H1 (cell line): ENCODE data around the gene ATXN7. TPM values are rescaled to one million over a fixed set of nuclear protein-coding genes. Genes with fewer than 3 reads are reported as not detected.

Experiments used
- CTCF ChIA-PET: fragments of 300-600 bp; sonication (Branson Sonifier 250); formaldehyde crosslinking; loops from one replicate; lab custom pipeline; 2021; ENCODE audit not compliant: partially characterized antibody; lab: Charles Lee
- POLR2A ChIA-PET: fragments of 300-600 bp; sonication (Branson Sonifier 250); formaldehyde crosslinking; loops from one replicate; lab custom pipeline; 2021; ENCODE audit warnings: inconsistent platforms; ENCODE audit not compliant: partially characterized antibody; lab: Charles Lee
- DNase-seq, 2 experiments: peaks; one replicate each; pipeline versions ENCODE4 v3.0.0 to v3.0.0-alpha.2; 2010 to 2022; ENCODE audit warnings: low spot score in 2 of 2, low read depth in 1 of 2, mixed read lengths in 1 of 2
- FAIRE-seq: peaks from 2 replicates; lab custom pipeline; 2011; peaks lifted over from hg19 to GRCh38; lab: Jason Lieb, UNC
- H2AFZ ChIP-seq: 2 replicates; pipeline ENCODE4 v1.8.1; 2012; ENCODE audit warnings: low read length, inconsistent platforms
- H2AK5ac ChIP-seq: 2 replicates; pipeline ENCODE4 v1.6.1; 2013; ENCODE audit warnings: low read depth, low read length
- H2BK120ac ChIP-seq: replicated peaks from 2 replicates; pipeline ENCODE3; 2013; ENCODE audit warnings: low read depth, low read length, inconsistent platforms
- H2BK12ac ChIP-seq: 2 replicates; pipeline ENCODE4 v1.6.1; 2013; ENCODE audit warnings: low read depth, low read length
- H2BK15ac ChIP-seq: 2 replicates; pipeline ENCODE4 v1.6.1; 2013; ENCODE audit warnings: low read length
- H2BK20ac ChIP-seq: 2 replicates; pipeline ENCODE4 v1.6.1; 2013; ENCODE audit warnings: low read length
- H2BK5ac ChIP-seq: 2 replicates; pipeline ENCODE4 v1.6.1; 2013; ENCODE audit warnings: low read depth, low read length
- H3K14ac ChIP-seq: 2 replicates; pipeline ENCODE4 v1.6.1; 2013; ENCODE audit warnings: inconsistent platforms; ENCODE audit not compliant: insufficient read length
- H3K18ac ChIP-seq: 2 replicates; pipeline ENCODE4 v1.6.1; 2013; ENCODE audit warnings: low read length; ENCODE audit errors: extremely low read depth
- H3K23ac ChIP-seq: 2 replicates; pipeline ENCODE4 v1.6.1; 2013; ENCODE audit warnings: inconsistent platforms; ENCODE audit not compliant: insufficient read length
- H3K23me2 ChIP-seq: 2 replicates; pipeline ENCODE4 v1.6.1; 2013; ENCODE audit warnings: low read depth, low read length
- H3K27ac ChIP-seq: 2 replicates; pipeline ENCODE4 v1.6.1; 2011; ENCODE audit warnings: low read depth, low read length, inconsistent platforms
- H3K27me3 ChIP-seq, 4 experiments: replicated peaks in 1 of 4; 1 replicate in 1 of 4; 2 replicates in 3 of 4; pipeline versions ENCODE4 v1.6.1 to v1.8.1; 2011 to 2013; ENCODE audit warnings: low read length in 3 of 4, mild to moderate bottlenecking in 3 of 4, inconsistent platforms in 2 of 4, mixed read lengths in 2 of 4, moderate library complexity in 1 of 4; ENCODE audit not compliant: control insufficient read depth in 3 of 4, insufficient read depth in 3 of 4; ENCODE audit errors: extremely low read depth in 1 of 4
- H3K36me3 ChIP-seq, 4 experiments: 2 replicates each; pipeline versions ENCODE4 v1.6.1 to v1.8.1; 2011 to 2013; ENCODE audit warnings: mild to moderate bottlenecking in 4 of 4, low read length in 3 of 4, moderate library complexity in 2 of 4, control low read depth in 1 of 4, inconsistent platforms in 1 of 4; ENCODE audit not compliant: insufficient read depth in 4 of 4, control insufficient read depth in 2 of 4
- H3K4ac ChIP-seq: replicated peaks from 2 replicates; pipeline ENCODE3; 2013; ENCODE audit warnings: low read length, low read depth, mixed read lengths, inconsistent platforms; ENCODE audit not compliant: insufficient read length
- H3K4me1 ChIP-seq, 4 experiments: replicated peaks in 1 of 4; 1 replicate in 1 of 4; 2 replicates in 3 of 4; pipeline versions ENCODE4 v1.6.1 to v1.8.1; 2011 to 2013; ENCODE audit warnings: low read length in 3 of 4, inconsistent platforms in 2 of 4, mixed read lengths in 1 of 4; ENCODE audit not compliant: insufficient read depth in 4 of 4, control insufficient read depth in 3 of 4
- H3K4me2 ChIP-seq, 2 experiments: 2 replicates each; pipeline versions ENCODE4 v1.6.1 to v1.8.1; 2011 to 2013; ENCODE audit warnings: low read depth in 2 of 2, low read length in 2 of 2, control low read depth in 1 of 2, inconsistent platforms in 1 of 2, mild to moderate bottlenecking in 1 of 2; ENCODE audit not compliant: insufficient read depth in 1 of 2
- H3K4me3 ChIP-seq, 4 experiments: fragments of 200-600, 300-600 bp in 1 of 4; sonication (generic), shearing (Covaris generic), sonication (Bioruptor Twin) in 1 of 4; 2 replicates each; pipeline versions ENCODE4 v1.5.1 to v1.8.1; 2011 to 2016; ENCODE audit warnings: low read length in 4 of 4, low read depth in 3 of 4, control low read depth in 2 of 4, inconsistent platforms in 2 of 4, mild to moderate bottlenecking in 2 of 4, mixed read lengths in 1 of 4, moderate library complexity in 1 of 4; ENCODE audit not compliant: insufficient read depth in 2 of 4; ENCODE audit errors: extremely low read depth in 1 of 4
- H3K56ac ChIP-seq: replicated peaks from 2 replicates; pipeline ENCODE3; 2013; ENCODE audit warnings: low read depth, mild to moderate bottlenecking, mixed read lengths, low read length, inconsistent platforms; ENCODE audit not compliant: insufficient read length
- H3K79me1 ChIP-seq: 2 replicates; pipeline ENCODE4 v1.6.1; 2013; ENCODE audit warnings: low read depth, low read length, control low read depth
- H3K79me2 ChIP-seq, 2 experiments: 2 replicates each; pipeline versions ENCODE4 v1.6.1 to v1.8.1; 2012 to 2013; ENCODE audit warnings: low read length in 2 of 2, mild to moderate bottlenecking in 2 of 2, inconsistent platforms in 1 of 2; ENCODE audit not compliant: insufficient read depth in 2 of 2, control insufficient read depth in 1 of 2
- H3K9ac ChIP-seq, 4 experiments: replicated peaks in 1 of 4; 1 replicate in 1 of 4; 2 replicates in 3 of 4; pipeline versions ENCODE4 v1.6.1 to v1.8.1; 2011 to 2013; ENCODE audit warnings: low read depth in 3 of 4, low read length in 3 of 4, control low read depth in 2 of 4, mild to moderate bottlenecking in 2 of 4, moderate library complexity in 2 of 4, inconsistent platforms in 1 of 4; ENCODE audit errors: extremely low read depth in 1 of 4
- H3K9me3 ChIP-seq, 2 experiments: 2 replicates each; pipeline versions ENCODE4 v1.6.1 to v1.8.1; 2012 to 2013; ENCODE audit warnings: mild to moderate bottlenecking in 2 of 2, moderate library complexity in 2 of 2, control low read depth in 1 of 2, inconsistent platforms in 1 of 2, low read depth in 1 of 2, low read length in 1 of 2, mixed read lengths in 1 of 2; ENCODE audit not compliant: insufficient read depth in 2 of 2
- H4K20me1 ChIP-seq, 2 experiments: replicated peaks in 1 of 2; 2 replicates each; pipeline versions ENCODE3 to v1.8.1; 2011 to 2013; ENCODE audit warnings: inconsistent platforms in 2 of 2, low read length in 2 of 2, mild to moderate bottlenecking in 1 of 2; ENCODE audit not compliant: insufficient read depth in 2 of 2, control insufficient read depth in 1 of 2
- H4K5ac ChIP-seq: 2 replicates; pipeline ENCODE4 v1.6.1; 2013; ENCODE audit warnings: low read length, low read depth, mixed read lengths, inconsistent platforms; ENCODE audit not compliant: insufficient read length
- H4K8ac ChIP-seq: 2 replicates; pipeline ENCODE4 v1.8.0; 2013; ENCODE audit warnings: mild to moderate bottlenecking, moderate library complexity, low read length, inconsistent platforms; ENCODE audit not compliant: insufficient read depth; ENCODE audit errors: extremely low read depth
- H4K91ac ChIP-seq: replicated peaks from 2 replicates; pipeline ENCODE3; 2013; ENCODE audit warnings: low read length, mixed read lengths, inconsistent platforms; ENCODE audit not compliant: insufficient read length
- ATF2 ChIP-seq: IDR thresholded peaks from 2 replicates; pipeline ENCODE4 v1.6.1; 2012; ENCODE audit warnings: low read length, inconsistent platforms
- CBX5 ChIP-seq: fragments of 300-800, 300-1000 bp; sonication (generic); IDR thresholded peaks from 2 replicates; pipeline ENCODE4 v1.7.1; 2016; ENCODE audit warnings: antibody characterized with exemption, low read length, low read depth
- CHD1 ChIP-seq: IDR thresholded peaks from 2 replicates; pipeline ENCODE4 v1.6.1; 2012; ENCODE audit warnings: low read depth, low read length, improper control_type of control experiment
- CREB1 ChIP-seq: IDR thresholded peaks from 2 replicates; pipeline ENCODE4 v1.6.1; 2012; ENCODE audit warnings: inconsistent platforms
- KDM4A ChIP-seq: IDR thresholded peaks from one replicate; pipeline ENCODE4 v1.7.1; 2012; ENCODE audit warnings: low read depth, mild to moderate bottlenecking, moderate library complexity, low read length, inconsistent platforms; ENCODE audit not compliant: severe bottlenecking
- RBBP5 ChIP-seq: IDR thresholded peaks from 2 replicates; pipeline ENCODE4 v1.7.1; 2012; ENCODE audit warnings: low read depth, mild to moderate bottlenecking, inconsistent platforms, low read length, moderate library complexity, borderline replicate concordance
- WGBS, 2 experiments: shearing (Covaris generic) in 1 of 2; methylation state at CpG; one replicate each; pipeline versions ENCODE4 v1.1.6 to v1.1.7; 2013 to 2015; ENCODE audit warnings: low lambda C conversion rate in 2 of 2, mixed read lengths in 2 of 2, inconsistent platforms in 1 of 2, low coverage in 1 of 2, missing lambda C conversion rate in 1 of 2; ENCODE audit not compliant: insufficient replicate concordance in 2 of 2, insufficient coverage in 1 of 2, insufficient read length in 1 of 2; ENCODE audit errors: extremely low coverage in 1 of 2, missing lambda C conversion rate in 1 of 2; 5-methylcytosine and 5-hydroxymethylcytosine counted together
- polyA plus RNA-seq, 7 experiments: library from polyadenylated mRNA; depleted of rRNA in 3 of 7; stranded (reverse) in 5 of 7; unstranded in 2 of 7; fragments of >200 nt in 5 of 7; fragments of 200-250 nt in 2 of 7; gene quantifications; 1 replicate in 5 of 7; 2 replicates in 1 of 7; 4 replicates in 1 of 7; pipeline versions ENCODE4 v1.2.1 to v1.2.3, GENCODE V29; 2011 to 2013; ENCODE audit warnings: missing spikeins in 2 of 7, mixed read lengths in 2 of 7
- total RNA-seq: library from RNA; stranded (reverse); fragmentation: NEBNext Ultra II Directional; extraction: Animal tissue kit (Norgen Biotek cat#: 25700); gene quantifications from 2 replicates; pipeline ENCODE4 v1.2.1, GENCODE V29; 2021
- TF ChIP-seq, protein P1 (sequence below): IDR thresholded peaks from 2 replicates; pipeline ENCODE4 v1.6.1; 2012; ENCODE audit warnings: inconsistent platforms

Gene ATXN7
- total and polyA plus RNA-seq, 2 of the 8 experiments (the other 6 are each of a cell fraction or from before 2014, with no cell fraction given), result 15.5 to 16.8 TPM

DNA sequence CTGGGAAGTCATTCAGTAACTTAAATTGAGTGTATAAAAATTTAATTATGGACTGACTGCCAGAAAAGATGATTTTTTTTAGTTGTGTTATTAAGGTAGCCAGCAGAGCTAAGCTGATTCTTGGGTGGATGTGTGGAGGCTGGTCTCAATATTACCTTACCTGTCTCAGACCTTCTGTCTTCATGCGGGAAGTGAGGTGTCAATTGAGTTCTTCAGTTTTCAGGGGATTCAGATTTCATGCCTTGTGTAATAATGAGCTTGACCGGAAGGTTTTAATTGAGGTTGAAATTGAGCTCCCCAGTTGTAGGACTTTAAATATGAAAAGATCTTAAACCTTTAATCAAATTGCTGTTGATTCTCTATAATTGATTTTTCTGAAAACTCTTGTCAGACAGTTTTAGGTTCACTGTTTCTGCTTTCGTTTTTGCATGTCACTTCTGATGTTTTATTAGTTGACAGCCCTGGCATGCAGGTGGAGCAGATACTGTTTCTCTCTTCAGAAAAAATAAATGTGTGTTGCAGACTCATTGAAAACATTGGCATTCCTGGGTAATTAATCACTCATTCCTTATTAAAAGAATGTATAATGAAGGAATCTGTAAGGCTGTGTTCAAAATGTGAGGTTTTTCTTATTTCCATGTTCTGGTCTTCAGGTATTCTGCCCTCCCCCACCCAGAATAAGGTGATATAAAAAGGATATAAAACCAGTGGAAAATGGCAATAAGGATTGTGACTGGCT is 105.1 kb downstream of the ATXN7 start:
- ChIA-PET CTCF (interaction anchor here (0.8 to 9.3 kb wide), 5 partner anchors 10 to 515 kb away, joined by 3 to 115 read pairs (median 5); no protein-coding TSS in a partner anchor), POLR2A (no interaction called here)
- peak overlapping the region; percentile 50 to 52 for H3K4me2 ChIP-seq
- no peak overlapping the region for H2AK5ac ChIP-seq
- H3K36me3 ChIP-seq, result no peaks in the 10 kb centered on the region
- no peak overlapping the region for H2BK15ac ChIP-seq
- H3K4ac ChIP-seq, result no peak overlapping the region
- H4K5ac ChIP-seq, result no peak overlapping the region
- H2BK5ac ChIP-seq, result no peak overlapping the region
- no peaks in the 10 kb centered on the region for H3K9me3 ChIP-seq
- H2BK120ac ChIP-seq, result no peak overlapping the region
- no peak overlapping the region for H2AFZ ChIP-seq
- DNase-seq, result no peak
- peak overlapping the region in 1 of 4 experiments; percentile 3; a peak in 1 of 8 replicates for H3K4me3 ChIP-seq
- FAIRE-seq, result no peak
- peaks cover 0 to 7% of the 10 kb centered on the region in 2 experiments; a peak in 2 of 4 replicates for H3K79me2 ChIP-seq
- no peaks in the 10 kb centered on the region for H3K27me3 ChIP-seq
- no peak overlapping the region for H3K27ac ChIP-seq
- no peak overlapping the region for H3K14ac ChIP-seq
- H3K18ac ChIP-seq, result no peak overlapping the region
- no peak overlapping the region; a peak in 1 of 7 replicates for H3K9ac ChIP-seq
- H3K79me1 ChIP-seq, result peaks cover 2% of the 10 kb centered on the region; the same call in 1 of the 2 replicates
- no peak overlapping the region for H2BK20ac ChIP-seq
- peaks cover 10 to 41% (median 34%) of the 10 kb centered on the region in 4 experiments for H3K4me1 ChIP-seq
- 54% methylated on average over 3 of the region's 3 CpGs; no CpG with 5 or more reads in 1 of the 2 experiments for WGBS, 2 experiments
- no peak overlapping the region for H3K23ac ChIP-seq
- no peak overlapping the region for H4K91ac ChIP-seq
- no peak overlapping the region for H3K56ac ChIP-seq
- H2BK12ac ChIP-seq, result no peak overlapping the region
- H4K20me1 ChIP-seq, result peaks cover 0 to 4% of the 10 kb centered on the region in 2 experiments
- H3K23me2 ChIP-seq, result no peaks in the 10 kb centered on the region
- H4K8ac ChIP-seq, result no peak overlapping the region
- TF ChIP-seq ATF2 (no peak), KDM4A (no peak), CREB1 (no peak), CHD1 (no peak), CBX5 (no peak), RBBP5 (no peak)
- TF ChIP-seq, protein P1, sequence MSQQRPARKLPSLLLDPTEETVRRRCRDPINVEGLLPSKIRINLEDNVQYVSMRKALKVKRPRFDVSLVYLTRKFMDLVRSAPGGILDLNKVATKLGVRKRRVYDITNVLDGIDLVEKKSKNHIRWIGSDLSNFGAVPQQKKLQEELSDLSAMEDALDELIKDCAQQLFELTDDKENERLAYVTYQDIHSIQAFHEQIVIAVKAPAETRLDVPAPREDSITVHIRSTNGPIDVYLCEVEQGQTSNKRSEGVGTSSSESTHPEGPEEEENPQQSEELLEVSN, result no peak
